NCI-H2196 treated with DMSO at 0.1 percent for 48 hours (cell line): ENCODE measurements around the gene NDRG2.
"Not testable (repeated sequence)": the region's sequence is repeated elsewhere in the genome, so short reads cannot be mapped to it uniquely, and the experiment has no call there.

ENCODE experiments used
- DNase-seq: peaks from one replicate; lab custom pipeline; 2025; ENCODE audit not compliant: unreplicated experiment; lab: John Stamatoyannopoulos, UW

The NDRG2 gene

DNA sequence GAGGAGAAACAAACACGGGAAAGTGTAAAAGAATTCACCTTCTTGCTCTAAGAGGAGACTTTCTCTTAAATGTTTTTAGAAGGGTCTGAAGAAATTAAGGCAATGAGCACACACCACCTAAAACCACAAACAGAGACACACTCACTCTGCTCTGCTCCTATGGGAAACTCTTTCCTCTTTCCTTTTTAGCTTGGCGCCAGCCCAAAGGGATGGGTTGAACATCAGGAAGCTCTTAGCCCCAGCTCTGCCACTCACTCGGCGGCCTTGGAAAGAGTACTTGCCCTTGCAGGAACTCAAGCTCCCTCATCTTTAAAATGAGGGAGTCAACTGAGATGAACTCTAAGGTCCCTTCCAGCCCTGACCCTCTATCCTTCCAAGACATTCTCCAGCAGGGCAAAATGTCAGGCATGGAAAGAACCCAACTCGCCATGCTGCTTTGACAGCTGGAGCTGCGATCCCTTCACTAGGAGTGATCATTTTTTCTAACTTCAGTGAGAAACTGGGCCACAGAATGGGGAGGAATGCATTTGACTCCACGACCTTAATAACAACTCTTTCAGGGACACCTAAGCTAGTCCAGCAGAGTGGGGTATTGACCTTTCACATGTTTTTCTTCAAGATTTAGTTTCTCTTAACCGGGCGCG is 31.8 kb upstream of the NDRG2 start:
- no peak for DNase-seq

- DNase-seq: no peak
Measured at GRCh38 chr14:21055432-21056117, 30.7 kb upstream of the NDRG2 start.

DNA sequence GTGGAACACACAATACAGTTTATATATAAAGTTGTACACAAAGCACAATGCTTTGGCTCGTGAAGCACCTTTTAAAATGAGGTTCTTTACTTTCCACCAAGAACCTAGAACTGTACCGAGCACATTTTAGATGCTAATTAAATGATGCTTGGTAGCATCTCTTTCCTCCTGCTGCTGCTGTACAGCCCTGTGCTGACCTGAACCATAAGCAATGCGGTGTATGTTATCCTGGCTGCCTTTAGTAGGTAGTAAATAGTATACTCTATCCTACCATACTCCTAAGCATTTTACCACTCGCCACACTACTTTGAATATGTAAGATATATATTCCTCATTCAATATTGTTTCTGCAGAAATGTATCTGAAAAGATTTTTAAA is 29.9 kb upstream of the NDRG2 start:
- no peak for DNase-seq

GRCh38 chr14:21054123-21054767 is 29.4 kb upstream of the NDRG2 start:
- no peak for DNase-seq

DNA sequence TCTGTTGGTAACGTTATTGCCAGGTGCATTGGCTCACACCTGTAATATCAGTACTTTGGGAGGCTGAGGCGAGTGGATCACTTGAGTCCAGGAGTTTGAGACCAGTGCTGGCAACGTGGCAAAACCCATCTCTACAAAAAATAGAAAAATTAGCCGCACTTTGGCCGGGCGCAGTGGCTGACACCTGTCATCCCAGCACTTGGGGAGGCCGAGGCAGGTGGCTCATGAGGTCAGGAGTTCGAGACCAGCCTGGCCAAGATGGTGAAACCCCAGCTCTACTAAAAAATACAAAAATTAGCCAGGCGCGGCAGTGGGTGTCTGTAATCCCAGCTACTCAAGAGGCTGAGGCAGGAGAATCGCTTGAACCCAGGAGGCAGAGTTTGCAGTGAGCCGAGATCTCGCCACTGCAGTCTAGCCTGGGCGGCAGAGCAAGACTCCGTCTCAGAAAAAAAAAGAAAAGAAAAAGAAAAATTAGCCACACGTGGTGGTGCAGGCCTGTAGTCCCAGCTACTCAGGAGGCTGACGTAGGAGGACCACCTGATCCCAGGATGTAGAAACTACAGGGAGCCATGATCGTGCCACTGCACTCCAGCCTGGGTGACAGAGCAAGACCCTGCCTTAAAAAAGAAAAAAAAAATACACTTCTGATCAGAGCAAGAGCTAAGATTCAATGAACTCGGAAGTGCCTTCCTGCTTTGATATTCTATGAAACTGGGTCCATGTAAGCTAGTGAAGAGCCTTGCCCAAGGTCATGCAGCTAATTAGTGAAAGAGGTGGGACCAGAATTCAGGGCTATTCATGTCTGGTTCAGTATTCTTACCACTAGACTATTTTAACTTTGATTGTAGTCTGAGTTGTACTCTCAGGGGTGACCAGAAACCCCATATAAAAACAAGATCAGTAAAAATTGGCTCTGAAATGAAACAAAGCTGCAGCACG is 28.6 kb upstream of the NDRG2 start:
- DNase-seq: no peak

DNA sequence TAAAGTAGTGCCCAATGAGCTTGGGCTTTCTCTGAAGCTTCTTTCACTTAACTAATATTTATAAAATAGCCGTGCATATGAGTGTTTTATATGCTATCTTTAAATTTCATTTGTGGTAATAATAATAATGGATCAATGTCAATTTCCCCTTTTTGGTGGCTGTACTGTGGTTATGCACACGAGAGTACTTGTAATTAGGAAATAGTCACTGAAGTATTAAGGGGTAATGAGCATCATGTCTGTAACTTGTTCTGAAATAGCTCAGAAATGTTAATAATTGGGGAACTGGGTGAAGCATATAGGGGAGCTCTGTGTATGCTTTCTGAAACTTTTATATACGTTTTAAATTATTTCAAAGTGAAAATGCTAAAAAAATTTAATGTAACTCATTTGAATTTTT is 25.7 kb upstream of the NDRG2 start:
- no peak for DNase-seq

DNA sequence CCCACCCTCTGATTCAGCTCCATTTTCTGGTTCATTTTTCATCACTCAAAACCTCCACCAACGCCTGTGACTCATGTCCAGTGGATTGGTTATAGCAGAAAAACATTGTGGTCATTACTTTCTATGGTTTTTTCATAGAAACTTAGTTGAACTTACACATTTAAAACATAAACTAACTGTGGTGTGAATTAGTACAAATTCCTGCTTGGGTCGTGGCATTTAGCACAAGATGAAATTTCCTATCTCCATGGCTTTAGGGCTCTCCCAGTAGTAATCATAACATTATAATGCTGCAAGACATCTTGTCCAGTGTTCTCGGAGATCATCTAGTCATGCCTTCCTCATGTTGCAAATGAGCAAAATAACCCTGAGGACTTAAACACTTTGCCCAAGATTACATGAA is 24.4 kb upstream of the NDRG2 start:
- DNase-seq: no peak

- DNase-seq: no peak
Measured at GRCh38 chr14:21048638-21049037, 23.8 kb upstream of the NDRG2 start.

- no peak for DNase-seq
Measured at GRCh38 chr14:21047378-21047781, 22.5 kb upstream of the NDRG2 start.

DNA sequence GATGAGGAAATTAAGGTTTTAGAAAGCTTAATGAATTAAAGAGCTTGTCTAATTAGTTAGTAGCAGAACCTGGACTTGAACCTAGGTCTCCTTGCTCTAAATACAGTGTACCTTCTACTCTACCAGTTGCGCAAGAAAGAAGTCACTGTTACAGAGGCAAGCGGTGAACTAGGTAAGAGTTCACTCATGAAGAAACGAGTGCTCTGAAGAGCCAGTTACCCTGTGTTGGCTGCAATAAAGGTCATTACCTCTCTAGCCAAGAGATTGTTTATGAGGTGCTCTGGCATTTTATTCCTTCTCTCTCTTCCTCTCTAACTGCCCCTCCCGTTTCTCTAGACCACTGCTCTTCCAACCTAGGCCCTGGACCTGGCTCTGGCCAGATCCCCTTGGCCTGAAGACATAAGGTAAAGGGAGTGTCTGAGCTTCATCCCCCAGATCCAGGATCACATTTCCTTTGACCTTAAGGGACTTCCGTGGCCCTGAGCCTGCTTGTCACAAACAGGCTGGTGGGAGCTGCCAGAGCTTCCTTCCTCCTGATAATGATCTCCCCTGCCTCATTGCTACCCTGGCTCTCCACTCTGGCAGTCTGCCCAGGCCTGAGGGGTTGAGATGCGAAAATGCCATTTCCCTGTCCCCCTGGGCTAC is 19.2 kb upstream of the NDRG2 start:
- DNase-seq: no peak

- no peak for DNase-seq
Measured at GRCh38 chr14:21043387-21043973, 18.6 kb upstream of the NDRG2 start.

DNA sequence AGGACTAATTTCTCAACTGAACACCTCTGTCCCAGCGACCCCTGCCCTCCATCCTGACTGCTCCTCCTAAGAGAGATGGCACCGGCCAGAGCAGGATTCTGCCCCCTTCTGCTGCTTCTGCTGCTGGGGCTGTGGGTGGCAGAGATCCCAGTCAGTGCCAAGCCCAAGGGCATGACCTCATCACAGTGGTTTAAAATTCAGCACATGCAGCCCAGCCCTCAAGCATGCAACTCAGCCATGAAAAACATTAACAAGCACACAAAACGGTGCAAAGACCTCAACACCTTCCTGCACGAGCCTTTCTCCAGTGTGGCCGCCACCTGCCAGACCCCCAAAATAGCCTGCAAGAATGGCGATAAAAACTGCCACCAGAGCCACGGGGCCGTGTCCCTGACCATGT is 18.1 kb upstream of the NDRG2 start:
- no peak for DNase-seq

- no peak for DNase-seq
Measured at GRCh38 chr14:21041676-21042433, 17.0 kb upstream of the NDRG2 start, which contains the start of gene RNASE7. Gene RNASE7, plus strand, starts transcription at chr14:21042362. Its CDS starts 631 bp downstream, at chr14:21042993.

GRCh38 chr14:21040941-21041340 is 16.1 kb upstream of the NDRG2 start:
- DNase-seq: not testable (repeated sequence)

DNA sequence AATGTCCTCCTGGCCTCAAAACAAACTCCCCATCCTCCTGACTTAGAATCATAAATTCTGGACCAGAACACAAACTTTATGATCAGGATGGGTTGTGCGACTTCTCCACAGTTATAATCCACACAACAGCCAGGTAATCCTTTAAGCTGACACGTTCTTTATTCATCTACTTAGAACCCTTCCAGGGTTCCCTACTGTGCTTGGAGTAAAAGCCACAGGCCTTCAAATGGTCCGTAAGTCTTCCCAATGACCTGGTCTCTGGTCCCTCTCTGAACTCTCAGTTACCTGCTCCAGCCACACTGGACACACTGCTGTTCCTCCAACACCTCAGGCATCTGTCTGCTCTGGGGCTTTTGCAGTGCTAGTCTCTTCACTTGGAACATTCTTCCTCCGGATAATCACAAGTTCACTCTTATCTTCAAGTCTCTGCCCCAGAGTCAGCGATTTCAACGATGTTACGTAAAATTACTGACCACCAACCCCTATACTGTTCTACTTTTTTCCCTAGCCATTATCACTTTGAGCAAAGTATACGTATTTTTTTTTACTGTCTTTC is 15.6 kb upstream of the NDRG2 start:
- no peak for DNase-seq

GRCh38 chr14:21039585-21040369 is 14.9 kb upstream of the NDRG2 start:
- DNase-seq: peak; percentile 48

- DNase-seq: peak; percentile 54
Measured at GRCh38 chr14:21038441-21039422, 13.9 kb upstream of the NDRG2 start.
